ENCODE results near the gene SMC2.

The SMC2 gene

DNA sequence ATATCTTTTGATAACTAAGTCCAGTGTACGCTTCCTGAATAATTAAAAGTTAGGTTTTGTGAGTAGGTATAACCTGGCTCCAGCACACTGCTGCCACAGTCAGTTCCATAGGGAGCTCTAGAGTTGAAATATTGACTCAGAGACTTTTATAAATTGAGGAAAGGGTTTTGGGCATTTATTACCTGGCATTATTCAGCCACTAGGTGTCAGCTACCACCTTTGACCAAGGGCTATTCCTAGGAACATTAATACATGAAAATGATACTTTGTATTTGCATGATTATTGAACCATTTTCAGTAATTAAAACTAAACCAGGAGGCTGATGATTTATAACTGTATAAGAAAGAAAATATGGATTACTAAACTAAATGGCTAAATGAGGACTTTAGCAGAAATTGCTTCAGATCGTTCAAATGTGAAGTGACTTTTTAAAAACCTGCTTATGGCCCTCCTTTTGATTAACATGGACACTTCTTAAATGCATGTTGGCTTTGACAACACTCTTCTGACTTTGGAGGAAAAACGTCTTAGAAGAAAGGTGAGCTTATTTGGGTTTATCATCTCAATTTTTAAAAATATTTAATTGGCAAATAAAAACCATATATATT lies 83.0 kb downstream of the SMC2 start:
- Histone ChIP-seq H3K4me2 (ENCODE audit: low read length, poor library complexity, severe bottlenecking) (no peak overlapping the region), H3K14ac (ENCODE audit: low read length in 2 of 2) (no peak overlapping the region), H3K79me1 (replicated peaks; ENCODE audit: low read length, poor library complexity, severe bottlenecking) (no peaks in the 10 kb centered on the region), H3K4ac (ENCODE audit: low read depth in 1 of 2, low read length in 2 of 2) (no peak overlapping the region), H2AFZ (ENCODE audit: low read depth, low read length) (no peak overlapping the region), H3K23ac (ENCODE audit: low read length in 2 of 2) (no peak overlapping the region), H2BK12ac (ENCODE audit: low read length in 2 of 2) (no peak overlapping the region), H3K9me3 (ENCODE audit: control insufficient read depth, low read length) (no peaks in the 10 kb centered on the region), H3K9ac (ENCODE audit: low read length) (no peak overlapping the region), H3K18ac (ENCODE audit: low read depth in 1 of 2, low read length in 2 of 2) (no peak overlapping the region), H2BK5ac (ENCODE audit: low read depth, low read length, poor library complexity, severe bottlenecking) (no peak overlapping the region), H2BK120ac (ENCODE audit: low read depth, low read length) (no peak overlapping the region), H4K8ac (ENCODE audit: low read length) (no peak overlapping the region), H3K27ac (ENCODE audit: low read length, poor library complexity, severe bottlenecking) (no peak overlapping the region), H3K4me1 (ENCODE audit: control insufficient read depth, insufficient read depth, low read depth, low read length) (no peaks in the 10 kb centered on the region), H2BK15ac (ENCODE audit: low read depth, poor library complexity, severe bottlenecking) (no peak overlapping the region), H3K36me3 (ENCODE audit: control insufficient read depth in 1 of 2, insufficient read depth in 2 of 2, low read depth in 1 of 2, low read length in 2 of 2) (no peaks in the 10 kb centered on the region), H4K91ac (ENCODE audit: low read length) (no peak overlapping the region), H3K27me3 (ENCODE audit: control insufficient read depth in 1 of 2, insufficient read depth in 1 of 2, low read length in 2 of 2) (no peaks in the 10 kb centered on the region), H2AK5ac (ENCODE audit: low read length, severe bottlenecking) (no peak overlapping the region), H3K4me3 (ENCODE audit: insufficient read depth in 1 of 2, low read depth in 1 of 2, low read length in 2 of 2) (no peak overlapping the region)
- WGBS: 74% methylated on average over 2 of the region's 3 CpGs
- no peak for DNase-seq

DNA sequence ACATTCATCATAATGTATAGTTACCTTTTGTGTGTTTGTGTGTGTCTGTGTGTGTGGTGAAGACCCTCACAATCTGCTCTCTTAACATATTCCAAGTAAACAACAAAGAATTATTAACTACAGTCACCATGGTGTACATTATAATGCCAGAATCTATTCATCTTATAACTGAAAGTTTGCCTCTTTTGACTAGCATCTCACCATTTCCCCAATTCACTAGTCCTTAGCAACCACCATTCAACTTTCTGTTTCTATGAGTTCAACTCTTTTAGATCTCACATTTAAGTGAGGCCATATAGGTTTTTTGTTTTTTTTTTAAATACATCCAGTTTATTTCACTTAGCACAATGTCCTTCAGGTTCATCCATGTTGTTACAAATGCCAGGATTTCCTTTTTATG lies 83.6 kb downstream of the SMC2 start:
- Histone ChIP-seq H3K9ac (ENCODE audit: low read length) (no peak overlapping the region), H3K27me3 (ENCODE audit: control insufficient read depth in 1 of 2, insufficient read depth in 1 of 2, low read length in 2 of 2) (no peaks in the 10 kb centered on the region), H2BK12ac (ENCODE audit: low read length in 2 of 2) (no peak overlapping the region)

More for the DNA sequence above, 83.6 kb downstream of the SMC2 start:
- H3K4me3 ChIP-seq (ENCODE audit: insufficient read depth in 1 of 2, low read depth in 1 of 2, low read length in 2 of 2): no peak overlapping the region
- no peak overlapping the region for H3K23ac ChIP-seq (ENCODE audit: low read length in 2 of 2)
- H2AK5ac ChIP-seq (ENCODE audit: low read length, severe bottlenecking): no peak overlapping the region
- no peak overlapping the region for H2AFZ ChIP-seq (ENCODE audit: low read depth, low read length)
- no peak overlapping the region for H3K4me2 ChIP-seq (ENCODE audit: low read length, poor library complexity, severe bottlenecking)
- no peak overlapping the region for H4K91ac ChIP-seq (ENCODE audit: low read length)
- H2BK5ac ChIP-seq (ENCODE audit: low read depth, low read length, poor library complexity, severe bottlenecking): no peak overlapping the region
- H3K79me1 ChIP-seq (replicated peaks; ENCODE audit: low read length, poor library complexity, severe bottlenecking): no peaks in the 10 kb centered on the region
- H2BK120ac ChIP-seq (ENCODE audit: low read depth, low read length): no peak overlapping the region
- H3K14ac ChIP-seq (ENCODE audit: low read length in 2 of 2): no peak overlapping the region
- H3K27ac ChIP-seq (ENCODE audit: low read length, poor library complexity, severe bottlenecking): no peak overlapping the region
- no peak for DNase-seq
- no peak overlapping the region for H2BK15ac ChIP-seq (ENCODE audit: low read depth, poor library complexity, severe bottlenecking)
- no peak overlapping the region for H3K18ac ChIP-seq (ENCODE audit: low read depth in 1 of 2, low read length in 2 of 2)
- no peak overlapping the region for H3K4ac ChIP-seq (ENCODE audit: low read depth in 1 of 2, low read length in 2 of 2)
- H3K36me3 ChIP-seq (ENCODE audit: control insufficient read depth in 1 of 2, insufficient read depth in 2 of 2, low read depth in 1 of 2, low read length in 2 of 2): no peaks in the 10 kb centered on the region
- no peak overlapping the region for H4K8ac ChIP-seq (ENCODE audit: low read length)
- H3K9me3 ChIP-seq (ENCODE audit: control insufficient read depth, low read length): no peaks in the 10 kb centered on the region
- H3K4me1 ChIP-seq (ENCODE audit: control insufficient read depth, insufficient read depth, low read depth, low read length): no peaks in the 10 kb centered on the region
